ENCODE measurements around the gene TANGO2. TPM values are rescaled to one million over a fixed set of nuclear protein-coding genes. Genes with fewer than 3 reads are reported as not detected.

Gene TANGO2
- total and polyA plus RNA-seq, 2 of the 8 experiments (the other 6 are each of a cell fraction or from before 2014, with no cell fraction given): 10.1 to 18.4 TPM

DNA sequence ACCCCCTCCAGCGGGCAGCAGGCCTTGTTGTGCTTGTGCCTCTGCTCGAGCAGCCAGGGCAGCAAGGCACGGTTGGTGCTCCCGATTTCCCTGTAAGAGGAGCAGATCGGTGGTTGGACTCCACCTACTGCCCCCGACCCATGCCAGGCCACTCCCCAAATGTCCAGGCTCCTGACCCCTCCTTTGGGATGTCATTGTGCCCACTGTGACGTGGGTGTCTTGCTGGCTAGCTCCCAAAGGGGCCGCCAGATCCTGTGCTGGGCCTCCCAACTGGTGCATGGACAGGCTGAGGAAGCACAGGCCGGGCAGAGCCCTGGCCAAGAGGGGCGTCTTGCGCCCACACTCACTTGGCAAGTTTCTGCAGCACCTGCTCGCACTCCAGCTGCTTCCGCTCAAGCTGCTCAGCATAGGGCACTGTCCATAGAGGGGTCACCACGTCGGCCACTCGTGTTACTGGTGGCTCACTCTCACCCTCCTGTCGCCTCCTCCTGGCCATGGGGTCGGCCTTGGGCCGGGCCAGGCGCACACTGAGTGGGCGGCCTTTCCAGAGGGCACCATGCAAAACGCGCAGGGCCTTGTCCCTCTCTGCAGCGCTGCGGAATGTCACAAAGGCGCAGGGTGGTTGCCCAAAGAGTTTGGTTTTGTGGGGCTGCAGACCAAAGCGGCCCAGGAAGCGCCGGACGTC lies 94.9 kb downstream of the TANGO2 start, which contains the start of gene RANBP1:
Gene RANBP1 (plus strand): TSS at position 414 of the 685 bp plus-strand sequence. CDS start 81 bp downstream, at position 495.
- TF ChIP-seq NANOG (IDR thresholded peaks at IDR 0.05; ENCODE audit: insufficient read depth, low read depth, low read length, poor library complexity, severe bottlenecking): no peak
- no peaks in the 10 kb centered on the region; the same call in 1 of the 2 replicates for H3K23me2 ChIP-seq (ENCODE audit: low read depth, low read length)
- 91% methylated on average over 30 of the region's 30 CpGs; no CpG with 5 or more reads in 1 of the 2 experiments for WGBS, 2 experiments (ENCODE audit: extremely low coverage in 1 of 2, insufficient coverage in 1 of 2, insufficient read length in 1 of 2, insufficient replicate concordance in 2 of 2, low coverage in 1 of 2, low lambda C conversion rate in 2 of 2, missing lambda C conversion rate in 1 of 2)
- H3K4ac ChIP-seq (replicated peaks; ENCODE audit: insufficient read length, low read depth, low read length): peak within 1 kb of the TSS; percentile 97
- peaks cover 22 to 41% (median 32%) of the 10 kb centered on the region in 4 experiments for H3K36me3 ChIP-seq (ENCODE audit: control insufficient read depth in 2 of 4, insufficient read depth in 4 of 4, low read length in 3 of 4)
- peak within 1 kb of the TSS; percentile 95 for H4K91ac ChIP-seq (replicated peaks; ENCODE audit: insufficient read length, low read length)
- H4K5ac ChIP-seq (ENCODE audit: insufficient read length, low read depth, low read length): peak within 1 kb of the TSS; percentile 81
- H3K4me1 ChIP-seq (replicated peaks in 1 of 4; ENCODE audit: control insufficient read depth in 3 of 4, insufficient read depth in 4 of 4, low read length in 3 of 4): peaks cover 0 to 11% (median 5%) of the 10 kb centered on the region in 4 experiments; a peak in 5 of 7 replicates
- no peak within 1 kb of the TSS for H2AFZ ChIP-seq (ENCODE audit: low read length)
- no peaks in the 10 kb centered on the region for H3K9me3 ChIP-seq (ENCODE audit: insufficient read depth in 2 of 2, low read depth in 1 of 2, low read length in 1 of 2)
- peak within 1 kb of the TSS; percentile 80 to 96 (median 93) for H3K4me3 ChIP-seq (ENCODE audit: extremely low read depth in 1 of 4, insufficient read depth in 2 of 4, low read depth in 3 of 4, low read length in 4 of 4)
- peak within 1 kb of the TSS; percentile 60; the same call in 1 of the 2 replicates for H3K18ac ChIP-seq (ENCODE audit: extremely low read depth, low read length)
- FAIRE-seq (no peak), DNase-seq (ENCODE audit: low read depth in 1 of 2, low spot score in 2 of 2) (no peak)
- peak within 1 kb of the TSS; percentile 90 for H2BK5ac ChIP-seq (ENCODE audit: low read depth, low read length)
- ChIA-PET CTCF (ENCODE audit: partially characterized antibody) (interaction anchor here (0.8 to 2.2 kb wide), 9 partner anchors 8 to 41 kb away, joined by 3 to 9 read pairs (median 4); no protein-coding TSS in a partner anchor), POLR2A (ENCODE audit: partially characterized antibody) (interaction anchor here (1.8 to 22.7 kb wide), 4 partner anchors 12 to 143 kb away, joined by 4 to 598 read pairs (median 117); partner anchors contain the start of genes DGCR8 and ZDHHC8)
- peak within 1 kb of the TSS; percentile 57 to 92 (median 84) for H3K9ac ChIP-seq (replicated peaks in 1 of 4; ENCODE audit: extremely low read depth in 1 of 4, low read depth in 3 of 4, low read length in 3 of 4)
- H3K79me1 ChIP-seq (ENCODE audit: low read depth, low read length): peaks cover 7% of the 10 kb centered on the region; the same call in 1 of the 2 replicates
- H3K14ac ChIP-seq (ENCODE audit: insufficient read length): no peak within 1 kb of the TSS
- H3K27me3 ChIP-seq (replicated peaks in 1 of 4; ENCODE audit: control insufficient read depth in 3 of 4, extremely low read depth in 1 of 4, insufficient read depth in 3 of 4, low read length in 3 of 4): no peaks in the 10 kb centered on the region
- peaks cover 26 to 49% of the 10 kb centered on the region in 2 experiments for H3K79me2 ChIP-seq (ENCODE audit: control insufficient read depth in 1 of 2, insufficient read depth in 2 of 2, low read length in 2 of 2)
- H3K23ac ChIP-seq (ENCODE audit: insufficient read length): no peak within 1 kb of the TSS
- H3K4me2 ChIP-seq (ENCODE audit: insufficient read depth in 1 of 2, low read depth in 2 of 2, low read length in 2 of 2): peak within 1 kb of the TSS; percentile 63 to 92
- H3K27ac ChIP-seq (ENCODE audit: low read depth, low read length): peak within 1 kb of the TSS; percentile 80
- peak within 1 kb of the TSS; percentile 84 for H3K56ac ChIP-seq (replicated peaks; ENCODE audit: insufficient read length, low read depth, low read length)
- H4K20me1 ChIP-seq (replicated peaks in 1 of 2; ENCODE audit: control insufficient read depth in 1 of 2, insufficient read depth in 2 of 2, low read length in 2 of 2): peaks cover 13 to 15% of the 10 kb centered on the region in 2 experiments
- H2BK12ac ChIP-seq (ENCODE audit: low read depth, low read length): no peak within 1 kb of the TSS
- H2BK20ac ChIP-seq (ENCODE audit: low read length): no peak within 1 kb of the TSS
- peak within 1 kb of the TSS; percentile 76 for H2BK120ac ChIP-seq (replicated peaks; ENCODE audit: low read depth, low read length)
- H4K8ac ChIP-seq (ENCODE audit: extremely low read depth, insufficient read depth, low read length): peak within 1 kb of the TSS; percentile 92
- no peak within 1 kb of the TSS; the same call in 1 of the 2 replicates for H2AK5ac ChIP-seq (ENCODE audit: low read depth, low read length)
- H2BK15ac ChIP-seq (ENCODE audit: low read length): no peak within 1 kb of the TSS; the same call in 1 of the 2 replicates

Measured in H1 (cell line).